Gastrocnemius medialis (tissue), 4 donors: ENCODE measurements around the gene TNPO3. TPM values are rescaled to one million over a fixed set of nuclear protein-coding genes. Genes with fewer than 3 reads are reported as not detected.
A peak's percentile ranks its signal among the peaks of the same experiment; 100 is the strongest.

Source experiments
- ATAC-seq, 2 donors: fragments of 150-250 bp; one replicate each; pipeline ENCODE4 v1.9.1; 2016
- DNase-seq, 2 donors: peaks; one replicate each; pipeline ENCODE4 v3.0.0-alpha.2; 2019
- H3K27ac ChIP-seq, 4 donors: fragments of 200-600 bp; sonication (generic); 1 replicate in 1 of 4; 2 replicates in 3 of 4; pipeline ENCODE4 v1.5.1; 2016 to 2018; ENCODE audit warnings: mild to moderate bottlenecking in 2 of 4, moderate library complexity in 1 of 4
- H3K27me3 ChIP-seq, 3 donors: fragments of 200-600 bp; sonication (generic) in 2 of 3; 1 replicate in 1 of 3; 2 replicates in 2 of 3; pipeline versions ENCODE4 v1.5.1 to v1.6.0; 2016 to 2019; ENCODE audit warnings: mild to moderate bottlenecking in 1 of 3, moderate library complexity in 1 of 3
- H3K36me3 ChIP-seq, 2 donors: fragments of 200-600 bp; sonication (generic) in 1 of 2; one replicate each; pipeline ENCODE4 v1.5.1; 2017 to 2018
- H3K4me1 ChIP-seq, 2 donors: fragments of 200-600 bp; sonication (generic) in 1 of 2; one replicate each; pipeline ENCODE4 v1.5.1; 2016 to 2017; ENCODE audit warnings: mild to moderate bottlenecking in 2 of 2
- H3K4me3 ChIP-seq, 4 donors: fragments of 200-600 bp; sonication (generic) in 3 of 4; 1 replicate in 1 of 4; 2 replicates in 3 of 4; pipeline ENCODE4 v1.5.1; 2016 to 2019; ENCODE audit warnings: mild to moderate bottlenecking in 2 of 4
- H3K9me3 ChIP-seq, 3 donors: fragments of 200-600 bp; sonication (generic) in 2 of 3; 1 replicate in 1 of 3; 2 replicates in 2 of 3; pipeline ENCODE4 v1.5.1; 2016 to 2019
- CTCF ChIP-seq, 5 experiments: fragments of 450-650 bp in 3 of 5; fragments of 200-600 bp in 2 of 5; sonication (generic) in 2 of 5; IDR thresholded peaks in 4 of 5; conservative IDR thresholded peaks in 1 of 5; 1 replicate in 4 of 5; 2 replicates in 1 of 5; pipeline ENCODE4 v1.5.1; 2016 to 2019; ENCODE audit warnings: antibody characterized with exemption in 5 of 5, mild to moderate bottlenecking in 3 of 5, moderate library complexity in 3 of 5
- POLR2A ChIP-seq, 2 donors: fragments of 450-650 bp; IDR thresholded peaks; one replicate each; pipeline ENCODE4 v1.6.1; 2017; ENCODE audit warnings: antibody characterized with exemption in 2 of 2, mild to moderate bottlenecking in 2 of 2, moderate library complexity in 2 of 2
- in situ Hi-C, 4 donors: fragments of 200-750 bp; cut with MboI; loops; one replicate each; pipeline versions ENCODE4 v1.15.0 to v1.8.0; 2017; ENCODE audit warnings: low sequenced_read_pairs in 4 of 4
- intact Hi-C: fragments of 100-400 bp; cut with DNase I; formaldehyde crosslinking; loops from one replicate; pipeline ENCODE4 v1.15.1; 2023; ENCODE audit warnings: low total_unique reads
- total RNA-seq, 4 donors: library from RNA; depleted of rRNA; stranded (reverse); fragments of >200 nt; gene quantifications; one replicate each; pipeline versions ENCODE4 v1.1.0 to v1.2.3, GENCODE V29; 2016

The TNPO3 gene
- total RNA-seq, 4 donors from 2014 or later: 39.1 to 50.9 (median 50.5) TPM

GRCh38 chr7:128939075-128939860, 115.6 kb downstream of the TNPO3 start:
- TF ChIP-seq POLR2A (IDR thresholded peaks at IDR 0.05) (no peak), CTCF (IDR thresholded peaks at IDR 0.05 in 4 of 5, conservative IDR thresholded peaks at IDR 0.05 in 1 of 5) (no peak)
- ATAC-seq (no peak), DNase-seq (no peak)
- H3K27me3 ChIP-seq: peaks cover 22 to 33% (median 28%) of the 10 kb centered on the region in 3 donors
- in situ Hi-C loops (no loop called here), intact Hi-C loops (no loop called here)
- no peak overlapping the region for H3K27ac ChIP-seq
- peaks cover 4 to 5% of the 10 kb centered on the region in 2 donors for H3K4me1 ChIP-seq
- no peaks in the 10 kb centered on the region for H3K36me3 ChIP-seq
- peak overlapping the region in 2 of 4 donors; percentile 52 to 53 for H3K4me3 ChIP-seq
- H3K9me3 ChIP-seq: no peaks in the 10 kb centered on the region

GRCh38 chr7:128938544-128939074, 116.3 kb downstream of the TNPO3 start:
- intact Hi-C loops: no loop called here

GRCh38 chr7:128937647-128938543, 117.0 kb downstream of the TNPO3 start, which contains the start of gene IRF5:
Gene IRF5 (plus strand): TSS chr7:128937927. CDS start chr7:128942082, 4,155 bp downstream.
- DNase-seq: no peak
- no peak for TF ChIP-seq CTCF (IDR thresholded peaks at IDR 0.05 in 4 of 5, conservative IDR thresholded peaks at IDR 0.05 in 1 of 5)
- TF ChIP-seq POLR2A (IDR thresholded peaks at IDR 0.05): no peak
- intact Hi-C loops: loop anchor here (1.0 kb wide), 1 partner anchor 22 kb away; no protein-coding TSS in a partner anchor
- H3K36me3 ChIP-seq: no peaks in the 10 kb centered on the region
- no peak for ATAC-seq
- peaks cover 4 to 5% of the 10 kb centered on the region in 2 donors for H3K4me1 ChIP-seq
- in situ Hi-C loops: no loop called here
- H3K27me3 ChIP-seq: peaks cover 22 to 36% (median 32%) of the 10 kb centered on the region in 3 donors
- no peaks in the 10 kb centered on the region for H3K9me3 ChIP-seq
- peak within 1 kb of the TSS; percentile 43 to 53 (median 50) for H3K4me3 ChIP-seq
- H3K27ac ChIP-seq: no peak within 1 kb of the TSS

More at GRCh38 chr7:128938544-128939074, 116.3 kb downstream of the TNPO3 start:
- H3K27me3 ChIP-seq: peaks cover 22 to 33% (median 28%) of the 10 kb centered on the region in 3 donors
- H3K4me3 ChIP-seq: peak overlapping the region; percentile 43 to 53 (median 50)
- no peak overlapping the region for H3K27ac ChIP-seq
- peaks cover 4 to 5% of the 10 kb centered on the region in 2 donors for H3K4me1 ChIP-seq
- TF ChIP-seq POLR2A (IDR thresholded peaks at IDR 0.05) (no peak), CTCF (IDR thresholded peaks at IDR 0.05 in 4 of 5, conservative IDR thresholded peaks at IDR 0.05 in 1 of 5) (no peak)
- no peaks in the 10 kb centered on the region for H3K9me3 ChIP-seq
- no peak for ATAC-seq
- no peak for DNase-seq
- in situ Hi-C loops: no loop called here
- no peaks in the 10 kb centered on the region for H3K36me3 ChIP-seq

- H3K36me3 ChIP-seq: no peaks in the 10 kb centered on the region
- peak overlapping the region; percentile 43 to 53 (median 50) for H3K4me3 ChIP-seq
- H3K27ac ChIP-seq: no peak overlapping the region
- TF ChIP-seq POLR2A (IDR thresholded peaks at IDR 0.05): no peak
- no peak for TF ChIP-seq CTCF (IDR thresholded peaks at IDR 0.05 in 4 of 5, conservative IDR thresholded peaks at IDR 0.05 in 1 of 5)
- intact Hi-C loops: loop anchor here (1.0 kb wide), 1 partner anchor 21 kb away; no protein-coding TSS in a partner anchor
- H3K9me3 ChIP-seq: no peaks in the 10 kb centered on the region
- ATAC-seq: no peak
- H3K27me3 ChIP-seq: peaks cover 22 to 36% (median 32%) of the 10 kb centered on the region in 3 donors
- in situ Hi-C loops: no loop called here
- H3K4me1 ChIP-seq: peaks cover 4 to 5% of the 10 kb centered on the region in 2 donors
- DNase-seq: no peak
Observed at GRCh38 chr7:128937271-128937646, 117.7 kb downstream of the TNPO3 start.
